ENCODE measurements around the gene HES7. TPM values are rescaled to one million over a fixed set of nuclear protein-coding genes. Genes with fewer than 3 reads are reported as not detected.

Gene HES7
- total and polyA plus RNA-seq, 9 of the 15 experiments (the other 6 are each of a cell fraction or from before 2014, with no cell fraction given), result 0.03 to 1.7 (median 0.14) TPM; not detected in 1

DNA sequence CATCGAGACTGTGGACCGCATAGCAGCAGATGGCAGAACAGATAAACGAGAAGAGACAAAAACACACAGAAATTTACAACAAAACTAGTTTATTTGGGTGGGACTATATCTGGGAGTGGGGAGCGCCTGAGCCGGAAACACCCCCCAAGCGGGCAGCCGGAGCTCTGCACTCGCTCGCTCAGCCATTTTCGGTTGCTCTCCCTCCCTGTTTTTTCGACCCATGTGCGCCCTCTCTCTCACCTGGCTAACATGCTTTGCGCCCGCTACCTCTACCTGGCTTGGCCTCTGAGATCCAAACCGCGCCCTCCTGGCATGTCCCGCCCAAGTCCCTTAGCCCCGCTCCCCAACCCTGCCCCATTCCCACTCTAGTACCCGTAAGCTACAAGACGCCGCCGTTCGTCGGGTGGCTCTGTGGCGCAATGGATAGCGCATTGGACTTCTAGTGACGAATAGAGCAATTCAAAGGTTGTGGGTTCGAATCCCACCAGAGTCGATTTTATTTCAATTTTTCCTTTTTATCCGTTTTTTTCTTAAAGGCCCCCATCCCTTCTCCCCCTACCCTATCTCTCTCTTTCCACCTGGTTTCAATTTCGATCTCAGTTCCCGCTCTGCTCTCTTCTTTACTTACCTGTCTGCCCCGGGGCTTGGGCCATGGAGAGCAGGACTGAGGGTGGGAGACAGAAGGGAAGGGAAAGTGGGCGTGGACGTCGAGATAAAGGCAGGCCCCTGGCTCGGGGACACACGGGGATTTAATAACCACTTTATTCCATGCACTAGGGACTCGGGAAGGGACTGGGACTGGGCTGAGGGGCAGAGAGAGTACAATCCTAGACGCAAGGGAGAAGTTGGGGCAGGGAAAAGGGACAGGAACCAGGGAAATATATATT, 3.1 kb downstream of the HES7 start (continued):
- TF ChIP-seq, protein P1, sequence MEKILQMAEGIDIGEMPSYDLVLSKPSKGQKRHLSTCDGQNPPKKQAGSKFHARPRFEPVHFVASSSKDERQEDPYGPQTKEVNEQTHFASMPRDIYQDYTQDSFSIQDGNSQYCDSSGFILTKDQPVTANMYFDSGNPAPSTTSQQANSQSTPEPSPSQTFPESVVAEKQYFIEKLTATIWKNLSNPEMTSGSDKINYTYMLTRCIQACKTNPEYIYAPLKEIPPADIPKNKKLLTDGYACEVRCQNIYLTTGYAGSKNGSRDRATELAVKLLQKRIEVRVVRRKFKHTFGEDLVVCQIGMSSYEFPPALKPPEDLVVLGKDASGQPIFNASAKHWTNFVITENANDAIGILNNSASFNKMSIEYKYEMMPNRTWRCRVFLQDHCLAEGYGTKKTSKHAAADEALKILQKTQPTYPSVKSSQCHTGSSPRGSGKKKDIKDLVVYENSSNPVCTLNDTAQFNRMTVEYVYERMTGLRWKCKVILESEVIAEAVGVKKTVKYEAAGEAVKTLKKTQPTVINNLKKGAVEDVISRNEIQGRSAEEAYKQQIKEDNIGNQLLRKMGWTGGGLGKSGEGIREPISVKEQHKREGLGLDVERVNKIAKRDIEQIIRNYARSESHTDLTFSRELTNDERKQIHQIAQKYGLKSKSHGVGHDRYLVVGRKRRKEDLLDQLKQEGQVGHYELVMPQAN (IDR thresholded peaks at IDR 0.05; ENCODE audit: borderline replicate concordance), result peak; percentile 39; the same call in 1 of the 2 replicates
- TF ChIP-seq CEBPB (tag; IDR thresholded peaks at IDR 0.05) (peak; percentile 44; the same call in 1 of the 2 replicates), TBP (optimal IDR thresholded peaks at IDR 0.05; ENCODE audit: low read depth, low read length) (peak; percentile 98), KDM4B (IDR thresholded peaks at IDR 0.05; ENCODE audit: borderline replicate concordance in 2 of 2, low read depth in 1 of 2) (no peak), HOXB6 (CRISPR knock-in tag; IDR thresholded peaks at IDR 0.05; ENCODE audit: borderline replicate concordance) (no peak), TAF7 (tag; IDR thresholded peaks at IDR 0.05) (no peak), ZNF785 (CRISPR knock-in tag; IDR thresholded peaks at IDR 0.05) (no peak), CBFB (CRISPR knock-in tag; IDR thresholded peaks at IDR 0.05) (0 out of 2 replicates have a peak, but pooled peaks have one; percentile 30), ZNF589 (CRISPR knock-in tag; IDR thresholded peaks at IDR 0.05; ENCODE audit: low read depth) (no peak), SMAD3 (CRISPR knock-in tag; conservative IDR thresholded peaks at IDR 0.05) (no peak), FOXM1 (IDR thresholded peaks at IDR 0.05; ENCODE audit: low read depth) (no peak), FOXM1 (CRISPR knock-in tag; IDR thresholded peaks at IDR 0.05; ENCODE audit: low read depth) (no peak), KLF16 (IDR thresholded peaks at IDR 0.05) (no peak), IRF2 (CRISPR knock-in tag; IDR thresholded peaks at IDR 0.05) (no peak), ZC3H8 (IDR thresholded peaks at IDR 0.05) (no peak)
- TF ChIP-seq, protein P2, sequence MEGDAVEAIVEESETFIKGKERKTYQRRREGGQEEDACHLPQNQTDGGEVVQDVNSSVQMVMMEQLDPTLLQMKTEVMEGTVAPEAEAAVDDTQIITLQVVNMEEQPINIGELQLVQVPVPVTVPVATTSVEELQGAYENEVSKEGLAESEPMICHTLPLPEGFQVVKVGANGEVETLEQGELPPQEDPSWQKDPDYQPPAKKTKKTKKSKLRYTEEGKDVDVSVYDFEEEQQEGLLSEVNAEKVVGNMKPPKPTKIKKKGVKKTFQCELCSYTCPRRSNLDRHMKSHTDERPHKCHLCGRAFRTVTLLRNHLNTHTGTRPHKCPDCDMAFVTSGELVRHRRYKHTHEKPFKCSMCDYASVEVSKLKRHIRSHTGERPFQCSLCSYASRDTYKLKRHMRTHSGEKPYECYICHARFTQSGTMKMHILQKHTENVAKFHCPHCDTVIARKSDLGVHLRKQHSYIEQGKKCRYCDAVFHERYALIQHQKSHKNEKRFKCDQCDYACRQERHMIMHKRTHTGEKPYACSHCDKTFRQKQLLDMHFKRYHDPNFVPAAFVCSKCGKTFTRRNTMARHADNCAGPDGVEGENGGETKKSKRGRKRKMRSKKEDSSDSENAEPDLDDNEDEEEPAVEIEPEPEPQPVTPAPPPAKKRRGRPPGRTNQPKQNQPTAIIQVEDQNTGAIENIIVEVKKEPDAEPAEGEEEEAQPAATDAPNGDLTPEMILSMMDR (IDR thresholded peaks at IDR 0.05 in 2 of 3, conservative IDR thresholded peaks at IDR 0.05 in 1 of 3; ENCODE audit: insufficient read depth in 2 of 3, low read depth in 1 of 3, low read length in 3 of 3), result peak; percentile 5 to 61 (median 35); a peak in 5 of 6 replicates

Measured in K562 (cell line).